Activated naive CD8-positive, alpha-beta T cell treated with anti-CD3 and anti-CD28 coated beads, Interleukin-2, amount 50 U/mL, for 24 hours (primary cell): Measurements from ENCODE around the gene SYCE1L.
"Not testable (repeated sequence)": the region's sequence is repeated elsewhere in the genome, so short reads cannot be mapped to it uniquely, and the experiment has no call there.

Experiments
- ATAC-seq: fragments of 150-1000 bp; cut with Tn5 transposase; one replicate; pipeline ENCODE4 v1.10.0; 2021
- DNase-seq: peaks from one replicate; pipeline ENCODE4 v3.0.0; 2021
- H3K27ac Mint-ChIP-seq: one replicate; pipeline ENCODE4 v1.8.0; 2021; ENCODE audit warnings: mild to moderate bottlenecking, mixed read lengths
- H3K27me3 Mint-ChIP-seq: one replicate; pipeline ENCODE4 v1.8.0; 2021; ENCODE audit warnings: mixed read lengths
- H3K36me3 Mint-ChIP-seq: one replicate; pipeline ENCODE4 v1.8.0; 2021; ENCODE audit warnings: low read depth, mixed read lengths
- H3K4me1 Mint-ChIP-seq: one replicate; pipeline ENCODE4 v1.8.0; 2021; ENCODE audit warnings: mixed read lengths
- H3K4me3 Mint-ChIP-seq: one replicate; pipeline ENCODE4 v1.8.0; 2021; ENCODE audit warnings: mild to moderate bottlenecking, moderate library complexity, mixed read lengths
- H3K9me3 Mint-ChIP-seq: one replicate; pipeline ENCODE4 v1.8.0; 2021; ENCODE audit warnings: mixed read lengths

The SYCE1L gene, protein sequence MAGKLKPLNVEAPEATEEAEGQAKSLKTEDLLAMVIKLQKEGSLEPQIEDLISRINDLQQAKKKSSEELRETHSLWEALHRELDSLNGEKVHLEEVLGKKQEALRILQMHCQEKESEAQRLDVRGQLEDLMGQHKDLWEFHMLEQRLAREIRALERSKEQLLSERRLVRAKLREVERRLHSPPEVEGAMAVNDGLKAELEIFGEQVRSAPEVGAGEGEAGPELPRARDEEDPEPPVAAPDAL

DNA sequence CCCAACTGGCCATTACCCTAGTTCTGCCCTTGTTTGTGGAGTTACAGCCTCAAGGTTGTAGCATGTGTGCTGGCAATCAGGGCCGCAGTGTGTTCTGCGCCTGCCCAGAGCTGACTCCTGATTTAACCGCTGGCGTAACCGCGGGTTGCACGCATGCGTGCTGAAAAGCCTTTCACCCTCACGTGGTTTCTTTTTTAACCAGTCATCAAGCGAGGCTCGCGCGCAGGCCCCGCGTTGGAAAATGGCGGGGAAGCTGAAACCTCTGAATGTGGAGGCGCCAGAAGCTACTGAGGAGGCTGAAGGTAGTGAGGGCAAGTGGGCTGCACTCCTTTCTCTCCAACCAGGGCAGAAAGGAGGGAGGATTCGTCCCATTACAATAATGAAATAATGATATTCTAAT lies at the start of gene SYCE1L:
SYCE1L (plus strand) TSS at position 198 of the 400 bp plus-strand sequence; CDS start at position 242, 44 bp downstream.
- Mint-ChIP-seq H3K4me1 (no peaks in the 10 kb centered on the region), H3K9me3 (no peaks in the 10 kb centered on the region), H3K4me3 (no peak within 1 kb of the TSS), H3K36me3 (peaks cover 38% of the 10 kb centered on the region), H3K27ac (no peak within 1 kb of the TSS), H3K27me3 (no peaks in the 10 kb centered on the region)
- no peak for ATAC-seq
- no peak for DNase-seq

DNA sequence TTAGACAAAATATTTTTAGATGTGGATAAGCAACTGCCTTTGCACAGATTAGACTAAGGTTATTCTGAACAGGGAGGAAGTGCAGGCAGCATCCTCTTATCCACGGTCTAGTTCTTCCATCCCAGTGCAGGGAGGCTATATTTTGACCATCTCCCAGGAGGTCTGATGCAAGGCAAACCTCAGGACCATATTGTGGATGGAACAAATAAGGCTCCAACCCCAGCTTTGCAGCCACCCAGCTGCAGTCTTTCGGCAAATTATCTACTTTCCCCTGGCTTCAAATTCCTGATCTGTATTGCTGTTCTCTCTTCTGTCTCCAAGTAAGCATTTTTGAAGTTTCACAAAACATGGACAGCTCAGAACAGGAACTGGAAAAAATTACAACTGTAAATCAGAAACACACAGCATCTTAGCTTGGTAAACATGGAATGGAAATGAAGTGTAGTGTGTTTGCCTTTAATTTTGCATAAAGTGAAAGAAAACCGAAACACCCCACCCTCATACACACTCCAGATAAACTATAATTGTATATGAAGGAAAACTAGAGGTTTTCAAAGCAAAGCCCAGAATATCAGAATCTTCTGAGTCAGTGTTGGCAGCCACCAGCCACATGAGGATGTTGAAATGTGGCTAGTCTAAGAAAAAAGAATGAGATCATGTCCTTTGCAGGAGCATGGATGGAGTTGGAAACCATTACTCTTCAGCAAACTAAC lies 41.7 kb upstream of the SYCE1L start:
- no peak for DNase-seq
- H3K27ac Mint-ChIP-seq: no peak overlapping the region
- H3K27me3 Mint-ChIP-seq: peaks cover 15% of the 10 kb centered on the region
- no peaks in the 10 kb centered on the region for H3K4me1 Mint-ChIP-seq
- no peak for ATAC-seq
- H3K9me3 Mint-ChIP-seq: no peaks in the 10 kb centered on the region
- no peaks in the 10 kb centered on the region for H3K36me3 Mint-ChIP-seq
- H3K4me3 Mint-ChIP-seq: no peak overlapping the region

DNA sequence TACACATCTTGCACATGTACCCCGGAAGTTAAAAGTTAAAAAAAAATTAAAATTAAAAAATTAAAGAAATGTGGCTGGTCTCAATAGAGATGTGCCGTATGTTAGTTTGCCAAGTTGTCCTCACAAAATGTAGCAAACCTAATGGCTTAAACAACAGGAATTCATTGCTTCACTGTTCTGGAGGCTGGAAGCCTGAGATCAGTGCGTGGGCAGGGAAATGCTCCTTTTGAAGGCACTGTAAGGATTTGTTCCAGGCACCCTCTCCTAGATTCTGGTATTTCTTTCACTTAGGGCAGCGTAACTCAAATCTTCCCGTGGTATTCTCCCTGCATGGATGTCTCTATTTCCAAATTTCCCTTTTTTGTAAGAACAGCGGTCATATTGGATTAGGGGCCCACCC lies 40.9 kb upstream of the SYCE1L start:
- Mint-ChIP-seq H3K27me3 (peaks cover 17% of the 10 kb centered on the region), H3K36me3 (no peaks in the 10 kb centered on the region), H3K9me3 (no peaks in the 10 kb centered on the region), H3K27ac (no peak overlapping the region), H3K4me1 (no peaks in the 10 kb centered on the region), H3K4me3 (no peak overlapping the region)
- DNase-seq (no peak), ATAC-seq (no peak)

DNA sequence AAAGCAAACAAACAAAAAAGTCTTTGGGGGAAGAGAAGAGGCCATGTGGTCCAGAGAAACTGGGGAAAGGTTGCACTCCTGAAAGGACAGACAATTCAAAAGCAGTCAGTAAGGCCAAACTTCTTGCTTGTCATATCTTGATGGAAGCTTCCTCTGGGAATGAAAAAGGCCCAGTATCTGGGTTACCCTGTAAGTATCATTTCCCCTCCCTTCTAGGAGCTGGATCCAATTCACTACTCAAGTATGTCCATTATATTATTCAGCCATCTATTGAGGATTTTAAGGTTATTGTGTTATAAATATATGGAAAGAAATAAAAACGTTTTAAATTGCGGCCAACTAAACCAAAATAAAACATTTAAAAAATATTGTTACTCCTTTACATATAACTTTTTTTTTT lies 34.2 kb upstream of the SYCE1L start:
- no peak overlapping the region for H3K4me3 Mint-ChIP-seq
- peaks cover 16% of the 10 kb centered on the region for H3K27me3 Mint-ChIP-seq
- no peaks in the 10 kb centered on the region for H3K36me3 Mint-ChIP-seq
- ATAC-seq (no peak), DNase-seq (no peak)
- no peaks in the 10 kb centered on the region for H3K4me1 Mint-ChIP-seq
- H3K27ac Mint-ChIP-seq: no peak overlapping the region
- no peaks in the 10 kb centered on the region for H3K9me3 Mint-ChIP-seq

DNA sequence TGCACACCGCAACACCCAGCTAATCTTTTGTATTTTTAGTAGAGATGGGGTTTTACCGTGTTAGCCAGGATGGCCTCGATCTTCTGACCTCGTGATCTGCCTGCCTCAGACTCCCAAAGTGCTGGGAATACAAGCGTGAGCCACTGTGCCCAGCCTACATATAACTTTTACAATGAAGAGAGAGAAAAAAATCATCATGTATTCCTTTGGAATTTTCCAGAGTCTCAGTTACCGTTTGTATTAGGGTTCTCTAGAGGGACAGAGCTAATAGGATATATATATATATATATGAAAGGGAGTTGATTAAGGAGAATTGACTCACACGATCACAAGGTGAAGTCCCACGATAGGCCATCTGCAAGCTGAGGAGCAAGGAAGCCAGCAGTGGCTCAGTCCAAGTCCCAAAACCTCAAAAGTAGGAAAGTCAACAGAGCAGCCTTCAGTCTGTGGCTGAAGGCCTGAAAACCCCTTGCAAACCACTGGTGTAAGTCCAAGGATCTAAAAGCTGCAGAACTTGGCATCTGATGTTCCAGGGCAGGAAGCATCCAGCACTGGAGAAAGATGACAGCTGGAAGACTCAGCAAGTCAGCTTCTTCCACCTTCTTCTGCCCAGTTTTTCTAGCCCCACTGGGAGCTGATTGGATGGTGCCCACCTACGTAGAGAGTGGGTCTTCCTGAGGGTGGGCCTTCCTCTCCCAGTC lies 33.5 kb upstream of the SYCE1L start:
- not testable (repeated sequence) for H3K36me3 Mint-ChIP-seq, H3K4me1 Mint-ChIP-seq, DNase-seq, H3K4me3 Mint-ChIP-seq, H3K27ac Mint-ChIP-seq, ATAC-seq, H3K9me3 Mint-ChIP-seq
- peaks cover 22% of the 10 kb centered on the region for H3K27me3 Mint-ChIP-seq

DNA sequence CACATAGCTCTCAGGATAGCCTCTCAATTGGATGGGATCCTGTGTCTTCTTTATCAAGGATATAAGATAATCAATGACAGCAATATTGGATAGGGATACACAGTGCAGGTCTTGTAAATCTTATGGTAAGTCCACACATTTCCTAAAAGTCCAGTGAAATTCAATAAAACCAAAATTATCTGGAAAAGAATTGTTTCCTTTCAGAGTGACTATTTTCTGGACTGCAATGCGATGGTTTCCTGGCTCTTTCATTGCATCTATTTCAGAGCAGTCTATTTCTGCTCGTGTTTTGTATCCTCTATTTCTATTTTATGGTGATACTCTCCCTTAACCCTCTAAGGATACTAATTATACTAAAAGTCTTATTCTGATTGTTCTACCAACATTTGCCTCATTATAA lies 32.5 kb upstream of the SYCE1L start:
- no peaks in the 10 kb centered on the region for H3K36me3 Mint-ChIP-seq
- ATAC-seq: no peak
- H3K27me3 Mint-ChIP-seq: peaks cover 26% of the 10 kb centered on the region
- H3K4me3 Mint-ChIP-seq: no peak overlapping the region
- H3K9me3 Mint-ChIP-seq: no peaks in the 10 kb centered on the region
- no peaks in the 10 kb centered on the region for H3K4me1 Mint-ChIP-seq
- no peak overlapping the region for H3K27ac Mint-ChIP-seq
- no peak for DNase-seq

DNA sequence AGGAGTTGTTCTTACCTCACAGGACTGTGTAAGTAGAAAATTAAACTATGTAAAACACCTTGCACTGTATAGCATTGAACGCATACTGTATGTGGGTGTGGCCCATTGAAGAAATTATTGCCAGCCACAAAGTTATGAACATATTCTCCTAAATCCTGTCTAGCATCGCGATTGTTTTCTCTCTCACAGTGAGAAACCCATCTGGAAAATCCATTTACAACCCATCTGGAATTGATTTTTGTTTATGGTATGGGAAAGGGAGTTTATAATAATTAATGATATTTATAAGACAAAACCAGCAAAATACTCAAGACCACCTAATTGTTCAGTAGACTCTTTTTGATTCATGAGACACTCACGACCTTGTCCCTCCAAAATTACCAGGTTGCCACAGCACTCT lies 30.3 kb upstream of the SYCE1L start:
- H3K9me3 Mint-ChIP-seq: no peaks in the 10 kb centered on the region
- no peak overlapping the region for H3K27ac Mint-ChIP-seq
- no peak for ATAC-seq
- DNase-seq: no peak
- H3K4me3 Mint-ChIP-seq: no peak overlapping the region
- peaks cover 25% of the 10 kb centered on the region for H3K27me3 Mint-ChIP-seq
- no peaks in the 10 kb centered on the region for H3K36me3 Mint-ChIP-seq
- no peaks in the 10 kb centered on the region for H3K4me1 Mint-ChIP-seq

DNA sequence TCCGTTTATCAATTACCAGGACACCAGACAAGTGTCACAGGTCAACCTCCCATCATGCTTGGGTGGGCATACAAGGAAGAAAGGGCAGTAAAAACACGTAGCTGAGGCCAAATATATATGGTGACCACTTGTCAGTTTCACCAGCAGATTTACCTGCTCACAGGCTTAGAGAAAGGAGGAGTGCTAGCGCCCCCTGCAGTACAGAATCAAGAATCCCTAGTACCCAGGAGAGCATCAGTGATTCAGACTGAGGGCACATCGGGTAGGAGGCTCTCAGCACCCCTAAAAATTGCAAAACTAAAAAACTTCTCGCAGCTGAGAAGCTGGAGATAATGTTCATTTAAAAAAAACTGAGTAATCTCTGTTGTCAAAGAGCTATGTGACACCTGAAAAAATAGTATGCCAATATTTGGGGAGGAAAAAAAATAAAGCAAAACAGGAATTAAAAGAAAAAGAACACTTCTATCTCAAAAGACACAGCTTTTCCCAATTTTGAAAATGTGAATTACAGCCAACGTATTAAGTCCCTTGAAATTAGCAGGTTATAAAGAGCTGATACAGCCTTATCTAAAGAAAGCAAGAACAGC lies 29.5 kb upstream of the SYCE1L start:
- no peaks in the 10 kb centered on the region for H3K36me3 Mint-ChIP-seq
- no peak overlapping the region for H3K27ac Mint-ChIP-seq
- peaks cover 29% of the 10 kb centered on the region for H3K27me3 Mint-ChIP-seq
- H3K4me3 Mint-ChIP-seq: no peak overlapping the region
- ATAC-seq (peak; percentile 77), DNase-seq (peak; percentile 50)
- no peaks in the 10 kb centered on the region for H3K9me3 Mint-ChIP-seq
- H3K4me1 Mint-ChIP-seq: no peaks in the 10 kb centered on the region

DNA sequence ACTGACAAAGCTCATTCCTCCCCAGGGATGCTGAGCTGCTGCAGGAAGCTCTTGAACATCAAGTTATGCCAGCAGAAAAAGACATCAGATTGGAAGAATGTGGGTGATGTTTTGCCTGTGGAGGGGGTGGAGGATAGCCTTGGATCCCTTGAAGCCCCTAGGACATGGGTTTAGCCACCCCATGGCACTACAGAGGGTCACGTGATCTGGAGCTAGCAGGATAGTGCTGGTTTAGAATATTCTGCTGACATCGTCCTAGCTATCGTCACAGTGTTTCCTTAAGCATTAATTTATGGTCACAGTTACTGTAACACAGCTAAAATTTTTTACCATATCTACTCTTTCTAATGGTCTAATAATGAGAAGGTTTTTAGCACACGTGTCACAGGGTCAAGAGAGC lies 28.4 kb upstream of the SYCE1L start:
- DNase-seq: no peak
- Mint-ChIP-seq H3K4me3 (no peak overlapping the region), H3K4me1 (no peaks in the 10 kb centered on the region), H3K27ac (no peak overlapping the region), H3K27me3 (peaks cover 35% of the 10 kb centered on the region), H3K9me3 (no peaks in the 10 kb centered on the region), H3K36me3 (no peaks in the 10 kb centered on the region)
- ATAC-seq: no peak

DNA sequence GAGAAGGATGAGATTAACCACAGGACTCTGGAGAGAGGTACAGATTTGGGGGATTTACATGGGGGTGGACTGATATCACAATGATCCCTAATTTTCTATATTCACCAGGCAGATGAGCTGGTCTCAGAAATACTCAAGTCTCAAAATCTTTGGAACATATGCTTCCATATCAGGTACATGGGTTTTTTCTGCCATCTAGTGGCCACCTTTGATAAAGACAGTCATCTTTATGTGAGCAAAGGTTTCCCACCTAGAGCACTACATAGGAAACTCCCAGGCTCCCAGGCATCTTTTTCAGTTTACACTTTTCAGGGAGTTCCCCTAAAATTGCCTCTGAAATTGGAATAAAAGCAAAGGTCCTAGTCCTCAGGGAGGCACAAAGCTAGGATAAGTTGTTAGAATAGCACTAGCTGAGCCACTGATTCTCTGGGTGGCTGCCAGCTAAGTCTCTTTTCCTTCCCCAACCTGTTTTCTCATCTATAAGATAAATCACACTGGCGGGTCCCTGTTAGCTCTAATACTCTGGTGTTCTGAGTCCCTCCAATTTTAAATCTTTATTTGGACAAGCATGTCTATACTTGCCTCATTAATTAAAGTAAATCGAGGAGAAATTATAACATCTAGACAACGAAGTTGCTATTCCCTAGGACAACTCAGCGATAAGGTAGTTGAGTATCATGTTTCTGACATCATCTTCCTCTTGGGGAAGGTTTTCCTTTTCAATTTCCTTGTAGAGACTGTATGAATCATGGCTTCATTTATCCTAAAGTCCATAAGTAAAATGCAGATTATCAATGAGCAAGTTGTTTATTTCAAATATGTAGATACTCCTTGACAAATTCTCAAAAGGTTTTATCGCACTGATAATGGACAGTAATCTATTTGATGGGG lies 27.2 kb upstream of the SYCE1L start:
- H3K36me3 Mint-ChIP-seq: no peaks in the 10 kb centered on the region
- H3K27me3 Mint-ChIP-seq: peaks cover 34% of the 10 kb centered on the region
- no peak overlapping the region for H3K4me3 Mint-ChIP-seq
- no peaks in the 10 kb centered on the region for H3K9me3 Mint-ChIP-seq
- no peak overlapping the region for H3K27ac Mint-ChIP-seq
- ATAC-seq (peak; percentile 46), DNase-seq (no peak)
- H3K4me1 Mint-ChIP-seq: no peaks in the 10 kb centered on the region

DNA sequence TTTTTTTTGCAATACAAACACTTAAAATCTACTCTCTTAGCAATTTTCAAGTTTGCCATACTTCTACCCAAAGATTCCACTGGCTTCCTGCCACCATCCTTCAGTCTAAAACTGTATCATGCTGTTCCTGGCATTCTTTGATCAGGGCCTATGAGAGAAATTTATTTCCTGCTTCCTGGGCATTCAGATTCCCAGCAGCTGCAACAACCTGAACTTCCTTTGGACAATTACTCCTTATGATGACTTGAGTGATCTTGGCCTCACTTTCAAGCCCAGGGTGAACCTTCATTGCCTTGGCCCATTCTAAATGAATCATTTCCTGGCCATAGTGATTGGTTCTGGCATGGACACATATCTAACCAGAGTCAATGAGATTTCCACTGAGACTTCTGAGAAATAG lies 26.3 kb upstream of the SYCE1L start:
- H3K4me3 Mint-ChIP-seq: no peak overlapping the region
- H3K4me1 Mint-ChIP-seq: no peaks in the 10 kb centered on the region
- no peak overlapping the region for H3K27ac Mint-ChIP-seq
- ATAC-seq: no peak
- H3K9me3 Mint-ChIP-seq: no peaks in the 10 kb centered on the region
- no peak for DNase-seq
- H3K27me3 Mint-ChIP-seq: peaks cover 38% of the 10 kb centered on the region
- no peaks in the 10 kb centered on the region for H3K36me3 Mint-ChIP-seq

DNA sequence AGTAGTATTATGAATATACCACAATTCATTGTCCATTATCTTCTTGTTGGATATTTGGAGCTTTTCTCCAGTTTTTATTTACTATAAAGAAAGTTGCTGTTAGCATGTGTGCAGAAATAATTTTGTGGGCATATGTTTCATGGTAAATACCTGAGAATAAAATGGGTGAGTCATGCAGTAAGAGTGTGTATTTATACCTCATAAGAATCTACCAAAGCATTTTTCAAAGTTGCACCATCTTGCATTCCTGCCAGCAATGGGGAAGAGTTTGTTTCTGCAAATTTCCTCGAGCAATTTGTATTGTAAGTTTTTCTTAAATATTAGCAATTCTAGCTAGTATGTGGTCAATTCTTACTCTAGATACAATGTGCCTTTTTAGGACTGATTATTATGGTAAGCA lies 16.1 kb upstream of the SYCE1L start:
- Mint-ChIP-seq H3K9me3 (no peaks in the 10 kb centered on the region), H3K36me3 (no peaks in the 10 kb centered on the region), H3K4me3 (no peak overlapping the region), H3K4me1 (no peaks in the 10 kb centered on the region), H3K27me3 (peaks cover 15% of the 10 kb centered on the region), H3K27ac (no peak overlapping the region)
- ATAC-seq (no peak), DNase-seq (no peak)

DNA sequence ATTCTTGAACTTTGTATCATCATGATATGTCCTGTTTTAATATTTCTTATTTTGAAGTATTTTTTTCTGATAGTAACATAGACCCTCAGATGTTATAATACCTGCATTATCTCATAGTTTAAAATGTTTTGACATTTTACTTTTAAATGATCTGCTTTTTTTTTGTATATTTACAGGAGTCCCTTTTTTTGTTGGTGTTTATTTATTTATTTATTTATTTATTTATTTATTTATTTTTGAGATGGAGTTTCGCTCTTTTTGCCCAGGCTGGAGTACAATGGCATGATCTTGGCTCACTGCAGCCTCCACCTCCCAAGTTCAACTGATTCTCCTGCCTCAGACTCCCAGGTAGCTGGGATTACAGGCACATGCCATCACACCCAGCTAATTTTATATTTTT lies 12.9 kb upstream of the SYCE1L start:
- not testable (repeated sequence) for H3K4me1 Mint-ChIP-seq, H3K36me3 Mint-ChIP-seq, H3K9me3 Mint-ChIP-seq, H3K27me3 Mint-ChIP-seq, H3K4me3 Mint-ChIP-seq, H3K27ac Mint-ChIP-seq, DNase-seq, ATAC-seq

DNA sequence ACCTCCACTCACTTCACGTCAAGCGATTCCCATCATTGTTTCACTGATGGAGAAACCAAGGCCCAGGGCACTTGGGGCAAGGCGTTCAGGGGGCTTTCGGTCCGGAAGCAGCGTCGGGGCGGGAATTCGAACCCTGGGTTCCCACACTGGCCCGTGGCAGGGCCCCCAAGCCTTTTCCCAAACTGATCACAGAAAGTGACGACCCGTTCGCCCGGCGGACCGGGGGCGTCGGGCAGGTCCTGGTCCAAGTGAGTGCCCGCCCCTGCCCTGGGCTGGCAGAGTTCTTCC lies 9.1 kb upstream of the SYCE1L start:
- DNase-seq (no peak), ATAC-seq (no peak)
- peaks cover 18% of the 10 kb centered on the region for H3K36me3 Mint-ChIP-seq
- no peaks in the 10 kb centered on the region for H3K9me3 Mint-ChIP-seq
- peaks cover 7% of the 10 kb centered on the region for H3K27me3 Mint-ChIP-seq
- H3K4me1 Mint-ChIP-seq: peaks cover 35% of the 10 kb centered on the region
- H3K27ac Mint-ChIP-seq: peak overlapping the region; percentile 100
- H3K4me3 Mint-ChIP-seq: peak overlapping the region; percentile 85
